22Rv1 (cell line): ENCODE data around the gene NPEPL1.

Source experiments
- CTCF ChIP-seq: fragments of 450-650 bp; IDR thresholded peaks from 2 replicates; pipeline ENCODE4 v1.5.1; 2017; ENCODE audit warnings: mild to moderate bottlenecking
- ZFX ChIP-seq: fragments of 450-650 bp; IDR thresholded peaks from 2 replicates; pipeline ENCODE4 v1.6.1; 2017; ENCODE audit warnings: antibody characterized with exemption, borderline replicate concordance

DNA sequence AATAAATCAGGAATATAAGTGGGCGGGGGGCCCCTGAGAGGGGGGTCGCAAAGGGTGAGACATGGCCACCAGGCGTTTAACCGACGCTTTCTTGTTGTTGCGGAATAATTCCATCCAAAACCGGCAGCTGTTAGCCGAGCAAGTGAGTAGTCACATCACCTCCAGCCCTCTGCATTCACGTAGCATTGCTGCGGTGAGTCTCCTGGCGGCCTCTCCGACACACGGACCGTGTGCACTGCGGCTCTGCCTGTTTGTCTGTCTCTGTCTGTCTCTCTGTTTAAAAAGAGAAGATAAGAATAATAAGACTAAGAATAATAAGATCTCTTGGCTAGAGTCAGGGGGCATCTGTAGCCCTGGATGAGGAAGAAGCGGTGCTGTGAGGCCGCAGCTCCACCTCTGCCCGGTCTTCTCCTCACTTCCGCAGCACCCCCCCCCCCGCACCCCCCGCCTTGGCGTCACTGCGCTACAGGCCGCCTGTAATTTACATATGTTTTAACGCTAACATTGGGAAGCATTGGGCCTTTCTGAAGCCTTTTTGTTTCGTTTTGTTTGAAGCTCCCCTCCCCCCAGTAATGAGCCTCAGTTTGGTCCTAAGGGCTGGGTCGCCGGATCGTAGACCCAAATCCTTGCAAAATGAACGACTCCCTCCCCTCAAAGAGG is 40.5 kb upstream of the NPEPL1 start:
- TF ChIP-seq CTCF (no peak), ZFX (no peak)
